SHP77 (cell line): ENCODE data around the gene AIFM2.
"Not testable (repeated sequence)": the region's sequence is repeated elsewhere in the genome, so short reads cannot be mapped to it uniquely, and the experiment has no call there.

ENCODE experiments used
- DNase-seq, 2 experiments: peaks; one replicate each; lab custom pipeline; 2025; lab: John Stamatoyannopoulos, UW

AIFM2 gene

DNA sequence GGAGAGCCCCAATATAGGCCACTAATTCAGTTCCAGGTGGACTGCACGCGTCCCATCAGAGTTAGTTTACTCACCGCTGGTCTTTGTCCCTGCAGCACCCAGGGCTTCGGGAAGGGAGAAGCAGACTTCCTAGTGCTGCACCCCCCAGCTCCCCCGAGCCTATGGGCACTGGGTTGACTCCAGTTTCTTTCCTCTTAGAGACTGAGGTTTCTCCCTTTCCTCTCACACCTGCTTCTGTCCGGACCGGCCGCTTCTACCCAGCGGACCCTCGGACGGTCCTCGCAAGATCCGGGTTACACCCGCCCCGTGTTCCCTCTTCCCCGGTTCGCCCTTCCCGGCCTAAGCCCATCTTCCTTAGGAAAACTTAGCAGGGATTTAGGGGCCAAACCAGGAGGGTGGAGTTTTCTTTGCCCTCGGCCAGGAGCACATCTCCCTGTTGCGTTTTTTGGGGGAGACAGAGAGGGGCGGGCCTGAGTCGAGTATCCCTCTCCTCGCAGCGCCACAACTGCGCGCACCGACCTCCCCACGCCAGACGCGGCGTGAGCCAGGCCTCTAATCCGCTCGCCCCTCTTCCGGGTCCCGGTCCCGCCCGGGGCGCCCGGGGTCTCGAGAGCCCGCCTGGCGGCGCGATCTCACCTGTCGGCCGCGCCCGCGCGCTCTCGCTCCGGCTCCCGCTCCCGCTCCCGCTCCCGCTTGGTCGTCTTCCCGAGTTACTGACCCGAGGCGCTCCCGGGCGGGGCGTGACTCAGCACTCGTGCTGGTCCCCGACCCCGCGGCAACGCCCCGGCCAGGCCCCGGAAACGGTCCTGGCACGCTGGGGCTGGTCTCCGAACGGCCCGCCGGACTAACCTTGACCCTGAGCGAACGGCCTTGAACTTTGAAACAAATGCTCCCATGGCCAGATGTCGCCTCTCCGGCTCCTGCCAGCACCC lies at the start of gene AIFM2:
AIFM2 (minus strand) TSS at position 728 of the 932 bp plus-strand sequence. CDS start 8,741 bp downstream, outside the sequence.
- DNase-seq, result peak; percentile 14 to 49

DNA sequence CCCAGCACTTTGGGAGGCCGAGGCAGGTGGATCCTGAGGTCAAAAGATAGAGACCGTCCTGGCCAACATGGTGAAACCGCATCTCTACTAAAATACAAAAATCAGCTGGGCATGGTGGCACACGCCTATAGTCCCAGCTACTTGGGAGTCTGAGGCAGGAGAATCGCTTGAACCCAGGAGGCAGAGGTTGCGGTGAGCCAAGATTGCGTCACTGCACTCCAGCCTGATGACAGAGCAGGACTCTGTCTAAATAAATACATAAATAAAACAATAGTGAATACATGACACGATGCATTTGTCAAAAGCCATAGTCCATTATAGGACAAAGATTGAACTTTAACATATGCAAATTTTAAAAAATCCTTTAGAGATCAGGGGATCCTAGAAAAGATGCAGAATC lies 46.6 kb upstream of the AIFM2 start:
- DNase-seq, result not testable (repeated sequence)

DNA sequence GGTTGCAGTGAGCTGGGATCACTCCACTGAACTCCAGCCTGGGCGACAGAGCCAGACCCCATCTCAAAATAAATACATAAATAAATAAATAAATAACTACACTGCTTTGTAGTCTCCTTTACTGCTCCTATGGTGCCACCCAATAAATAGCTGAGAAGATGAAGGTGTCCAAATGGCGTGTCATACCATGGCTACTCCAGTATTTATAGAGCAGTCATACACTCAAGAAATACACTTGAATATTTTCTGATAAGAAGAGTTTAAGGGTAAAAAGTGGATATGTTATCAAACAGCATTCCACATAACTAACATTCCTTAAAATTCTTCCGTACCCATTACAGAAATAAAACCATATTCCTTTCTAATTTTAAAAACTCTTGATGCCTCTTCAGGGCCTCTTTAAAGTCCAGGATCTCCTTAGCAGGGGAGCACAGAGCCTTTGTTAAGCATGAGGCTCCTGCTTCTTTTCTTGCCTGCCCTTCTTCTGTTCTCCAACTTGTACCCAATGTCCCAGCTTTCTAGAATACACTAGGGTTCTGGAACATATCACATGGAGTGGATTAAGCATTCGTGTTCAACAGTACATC lies 45.6 kb upstream of the AIFM2 start:
- DNase-seq, result no peak

DNA sequence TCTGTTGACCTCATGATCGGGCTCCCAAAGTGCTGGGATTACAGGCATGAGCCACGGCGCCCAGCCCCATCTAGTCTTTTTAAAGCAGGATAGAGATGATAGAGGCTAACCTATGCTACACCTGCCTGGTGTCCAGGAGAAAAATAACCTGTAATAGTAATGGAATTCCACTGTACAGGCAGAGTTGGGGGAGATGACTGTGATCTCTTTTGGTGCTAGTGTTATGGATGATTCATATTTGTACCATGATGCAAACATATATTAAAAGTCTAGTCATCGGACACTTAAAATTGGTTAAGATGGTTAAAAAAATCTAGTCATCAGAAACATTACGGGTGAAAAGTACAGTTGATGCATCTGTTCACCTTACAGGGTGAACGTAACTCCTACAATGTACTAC lies 43.8 kb upstream of the AIFM2 start:
- DNase-seq, result no peak

DNA sequence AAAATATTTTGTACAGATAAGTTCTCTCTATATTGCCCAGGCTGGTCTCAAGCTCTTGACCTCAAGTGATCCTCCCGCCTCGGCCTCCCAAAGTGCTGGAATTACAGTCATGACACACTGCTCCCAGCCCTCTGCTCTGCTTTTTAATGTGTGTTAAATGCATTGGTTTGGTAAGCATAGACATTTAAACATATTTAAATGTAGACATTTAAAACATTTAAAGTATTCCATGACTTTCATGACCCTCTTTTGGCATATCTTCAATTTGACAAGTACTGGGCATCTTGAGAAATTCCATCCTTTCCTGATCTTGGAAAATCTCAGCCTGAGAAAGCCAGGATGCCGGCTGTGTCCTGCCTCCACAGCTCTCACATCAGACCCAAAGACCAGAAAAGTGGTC lies 42.9 kb upstream of the AIFM2 start:
- DNase-seq, result no peak

DNA sequence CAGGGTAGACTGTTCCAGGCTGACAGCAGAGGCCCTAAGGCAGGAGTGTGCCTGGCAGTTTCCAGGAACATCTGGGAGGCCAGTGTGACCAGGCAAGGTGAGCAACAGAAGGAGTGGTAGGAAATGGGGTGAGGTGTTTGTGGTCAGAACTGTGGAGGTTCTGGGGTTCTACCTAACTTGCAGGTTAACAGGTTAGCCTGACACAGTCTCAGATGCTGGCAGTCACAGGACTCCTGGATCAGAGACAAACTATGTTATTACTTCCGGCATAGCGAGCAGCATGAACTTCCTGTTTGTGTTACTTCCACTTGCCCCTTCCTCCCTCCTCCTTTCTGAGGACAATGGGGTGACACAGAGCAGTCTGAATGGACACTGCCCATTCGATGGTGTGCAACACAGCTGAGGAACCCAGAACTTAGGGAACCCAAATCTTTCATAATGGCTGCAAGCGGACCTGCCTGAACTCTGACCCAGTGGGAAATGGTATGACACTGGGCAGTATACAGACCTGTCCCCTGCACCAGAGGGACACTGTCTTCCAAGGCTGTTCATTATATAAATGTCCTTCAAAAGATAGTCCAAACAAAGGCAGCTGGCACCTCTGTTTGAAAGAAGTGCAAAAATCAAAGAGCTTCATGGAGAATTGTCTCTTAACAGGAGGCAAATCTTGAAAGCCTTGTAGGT lies 41.6 kb upstream of the AIFM2 start:
- DNase-seq, result no peak

DNA sequence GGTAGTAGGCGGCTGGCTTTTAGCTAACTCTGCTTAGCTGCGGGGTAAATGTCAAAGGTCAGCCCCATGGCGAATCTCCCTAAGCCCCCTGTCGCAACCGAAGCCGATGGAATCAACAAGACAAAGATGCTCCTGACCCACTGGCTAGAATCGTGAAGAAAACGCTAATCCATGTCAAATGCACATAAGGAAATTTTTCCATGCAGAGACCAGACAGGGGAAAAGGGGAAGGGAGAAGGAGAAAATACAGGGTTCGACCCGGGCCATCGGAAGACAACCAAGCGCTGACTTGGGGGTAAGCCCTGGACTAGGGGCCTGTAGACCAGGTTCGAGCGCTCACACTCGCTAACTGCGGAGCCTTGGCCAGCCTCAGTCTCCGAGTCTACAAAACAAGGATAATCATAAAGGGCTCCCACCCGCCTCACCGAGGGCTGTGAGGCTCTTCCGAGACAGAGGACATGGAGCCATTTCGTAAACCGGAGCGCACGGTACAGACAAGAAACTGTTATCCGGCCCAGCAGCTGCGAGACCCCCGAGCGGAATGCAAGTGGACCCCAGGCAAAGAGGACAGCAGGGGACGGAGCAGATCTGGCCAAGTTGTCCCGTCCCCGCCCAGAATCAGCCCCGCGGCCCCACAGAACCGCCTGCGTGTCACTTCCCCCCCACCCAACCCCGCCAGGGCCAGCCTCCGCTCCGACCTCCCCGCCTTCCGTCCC lies 37.2 kb upstream of the AIFM2 start:
- DNase-seq, result no peak

DNA sequence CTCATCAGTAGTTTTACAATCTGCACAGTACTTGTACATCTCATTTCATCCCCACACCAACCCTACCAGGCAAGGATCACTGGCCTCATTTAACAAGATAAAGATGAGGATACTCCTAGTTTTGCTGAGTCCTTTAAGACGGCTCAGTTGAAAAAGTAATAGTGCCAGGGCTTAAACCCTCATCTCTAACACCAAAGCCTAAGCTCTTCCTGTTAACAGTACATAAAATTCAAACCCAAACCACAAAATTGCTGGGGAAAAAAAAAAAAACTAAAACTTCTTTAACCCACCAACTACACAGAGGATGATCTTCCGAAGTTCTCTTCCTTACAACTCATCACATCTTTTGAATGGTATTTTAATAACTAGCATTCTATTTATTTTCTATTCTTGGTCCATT lies 36.4 kb upstream of the AIFM2 start:
- no peak for DNase-seq

DNA sequence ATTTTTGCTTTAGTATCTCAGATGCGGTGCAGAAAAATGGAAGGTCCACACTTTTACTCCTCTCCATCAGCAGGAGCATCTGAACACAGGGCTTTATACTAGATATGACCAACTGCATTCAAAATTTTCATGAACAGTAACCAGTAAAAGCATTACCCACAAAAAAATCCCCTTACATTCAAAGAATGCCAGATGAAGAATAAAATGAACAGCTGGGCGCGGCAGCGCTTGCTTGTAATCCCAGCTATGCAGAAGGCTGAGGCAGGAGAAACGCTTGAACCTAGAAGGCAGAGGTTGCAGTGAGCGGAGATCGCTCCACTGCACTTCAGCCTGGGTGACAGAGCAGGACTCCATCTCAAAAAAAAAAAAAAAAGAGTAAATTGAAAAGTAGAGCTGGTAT lies 34.6 kb upstream of the AIFM2 start:
- no peak for DNase-seq

DNA sequence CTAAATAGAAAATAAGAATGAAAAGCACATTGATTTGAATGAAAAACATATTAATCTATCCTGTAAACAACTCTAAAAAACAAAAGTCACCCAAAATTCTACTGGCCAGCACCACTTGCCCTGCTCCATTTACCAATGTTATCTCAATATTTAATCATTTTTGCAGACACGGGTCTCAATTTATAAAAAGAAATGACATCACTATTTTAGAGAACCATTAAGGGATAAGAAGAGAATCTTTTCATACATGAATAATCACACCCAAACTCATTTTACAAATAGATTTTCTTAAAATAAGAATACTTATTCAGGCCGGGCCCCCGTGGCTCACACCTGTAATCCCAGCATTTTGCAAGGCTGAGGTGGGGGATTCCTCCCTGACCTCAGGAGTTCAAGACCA lies 33.8 kb upstream of the AIFM2 start:
- no peak for DNase-seq

DNA sequence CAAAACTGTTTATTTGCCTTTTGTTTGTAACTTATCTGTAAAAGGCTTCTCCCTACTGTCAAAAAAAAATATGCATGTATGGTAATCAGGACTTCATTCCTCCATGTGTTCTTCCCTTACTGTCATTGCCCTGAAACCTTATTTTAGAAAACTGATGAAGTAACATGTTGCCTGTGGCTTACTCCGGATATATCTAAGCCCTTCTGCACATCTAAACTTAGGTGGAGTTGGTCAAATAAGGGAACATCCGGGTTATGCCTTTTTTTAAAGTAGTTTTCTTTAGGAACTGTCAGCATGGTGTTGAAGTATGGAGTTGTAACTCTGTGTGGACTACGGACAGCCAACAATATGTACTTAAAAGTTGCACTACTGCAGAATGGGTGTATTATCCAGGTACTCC lies 31.5 kb upstream of the AIFM2 start:
- no peak for DNase-seq

DNA sequence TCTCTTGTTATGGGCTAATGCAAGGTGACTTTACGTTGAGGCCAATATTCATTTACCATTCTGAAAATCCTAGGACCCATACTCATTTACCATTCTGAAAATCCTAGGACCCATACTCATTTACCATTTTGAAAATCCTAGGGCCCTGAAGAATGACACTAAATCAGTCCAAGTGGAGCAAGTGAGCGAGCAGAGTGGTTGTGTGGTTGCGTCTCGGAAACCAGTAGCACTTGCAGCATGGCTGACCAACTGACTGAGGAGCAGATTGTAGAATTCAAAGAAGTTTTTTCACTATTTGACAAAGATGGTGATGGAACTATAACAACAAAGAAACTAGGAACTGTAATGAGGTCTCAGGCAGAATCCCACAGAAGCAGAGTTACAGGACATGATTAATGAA lies 30.8 kb upstream of the AIFM2 start:
- no peak for DNase-seq

DNA sequence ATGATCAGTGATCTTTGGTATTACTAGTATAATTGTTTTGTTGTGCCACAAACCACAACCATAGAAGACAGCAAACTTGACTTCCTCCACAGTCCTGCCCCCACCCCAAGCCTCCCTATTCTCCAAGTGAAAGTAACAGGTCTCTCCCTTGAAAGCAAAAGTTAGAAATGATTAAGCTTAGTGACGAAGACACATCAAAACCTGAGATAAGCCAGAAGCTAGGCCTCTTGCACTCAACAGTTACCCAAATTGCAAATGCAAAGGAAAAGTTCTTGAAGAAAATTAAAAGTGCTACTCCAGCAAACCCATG lies 30.2 kb upstream of the AIFM2 start:
- no peak for DNase-seq

DNA sequence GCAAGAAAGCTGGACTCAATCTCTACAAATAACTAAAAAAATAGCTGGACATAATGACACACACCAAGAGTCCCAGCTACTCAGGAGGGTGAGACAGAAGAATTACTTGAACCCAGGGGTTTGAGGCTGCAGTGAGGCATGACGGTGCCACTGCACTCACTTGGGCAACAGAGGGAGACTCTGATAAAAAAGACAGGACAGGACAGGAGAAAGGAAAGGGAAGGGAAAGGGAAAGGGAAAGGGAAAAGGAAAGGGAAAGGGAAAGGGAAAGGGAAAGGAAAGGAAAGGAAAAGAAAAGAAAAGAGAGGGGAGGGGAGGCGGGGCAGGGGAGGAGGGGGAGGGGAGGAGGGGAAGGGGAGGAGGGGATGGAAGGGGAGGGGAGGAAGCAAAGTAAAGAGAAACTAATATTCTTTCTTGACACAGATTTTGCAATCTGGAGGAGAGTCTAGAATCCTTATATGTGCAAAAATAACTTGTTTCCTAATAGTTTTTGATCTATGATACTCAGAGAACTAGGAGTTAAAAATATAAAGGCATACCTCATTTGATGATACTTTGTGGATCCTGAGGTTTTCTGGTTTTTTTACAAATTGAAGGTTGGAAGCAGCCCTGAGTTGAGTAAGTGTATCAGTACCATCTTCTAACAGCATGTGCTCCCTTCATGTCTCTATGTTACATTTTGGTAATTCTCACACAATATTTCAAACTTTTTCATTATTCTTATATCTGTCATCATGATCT lies 29.7 kb upstream of the AIFM2 start:
- DNase-seq, result no peak

DNA sequence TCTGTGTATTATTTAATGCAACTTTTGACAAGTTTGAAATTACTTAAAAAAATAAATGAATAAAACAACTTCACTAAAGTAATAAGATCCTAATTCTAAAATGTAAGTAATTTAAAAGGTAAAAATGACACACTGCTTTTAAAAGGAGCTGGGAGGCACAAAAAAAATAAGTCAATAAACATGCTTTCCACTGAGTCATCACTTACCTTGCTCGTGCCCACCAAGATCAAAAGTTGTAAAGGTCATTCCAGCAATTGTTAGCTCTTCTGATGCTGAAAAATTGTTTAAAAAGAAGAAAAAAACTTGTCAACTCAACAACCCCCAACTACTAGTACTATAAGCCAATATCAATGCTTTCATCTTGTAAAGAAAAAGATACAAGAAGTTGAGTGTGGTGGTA lies 28.2 kb upstream of the AIFM2 start:
- no peak for DNase-seq

DNA sequence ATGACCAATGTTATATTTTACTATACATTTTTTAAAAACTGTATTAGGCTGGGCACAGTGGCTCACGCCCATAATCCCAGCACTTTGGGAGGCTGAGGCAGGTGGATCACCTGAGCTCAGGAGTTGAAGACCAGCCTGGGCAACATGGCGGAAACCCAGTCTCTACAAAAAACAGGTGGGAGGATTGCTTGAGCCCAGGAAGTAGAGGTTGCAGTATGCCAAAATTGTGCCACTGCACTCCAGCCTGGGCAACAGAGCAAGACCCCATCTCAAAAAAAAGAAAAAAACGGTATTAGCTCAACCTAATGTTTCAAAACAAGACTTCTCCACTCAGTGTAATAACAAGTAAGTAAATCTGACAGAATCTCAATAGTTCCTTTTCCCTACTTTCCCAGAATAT lies 26.7 kb upstream of the AIFM2 start:
- DNase-seq, result not testable (repeated sequence)

DNA sequence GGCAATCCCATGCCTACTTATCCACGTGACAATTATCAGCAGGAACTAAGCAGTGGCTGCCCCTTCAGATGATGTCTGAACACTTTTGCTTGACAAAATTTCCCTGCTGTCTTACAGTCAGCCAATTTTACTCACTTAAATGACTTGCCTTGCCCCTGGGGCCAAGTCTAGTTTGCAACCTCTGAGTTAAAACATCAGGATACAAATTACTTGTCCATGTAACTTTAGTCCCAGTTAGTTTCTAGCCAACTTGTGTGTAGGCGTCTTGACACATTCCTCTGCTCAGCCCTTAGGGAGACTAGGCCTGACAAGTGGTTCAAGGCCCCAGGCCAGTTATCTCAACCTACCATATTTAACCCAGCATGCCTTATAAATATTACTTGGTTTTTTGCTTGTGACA lies 25.5 kb upstream of the AIFM2 start:
- DNase-seq, result no peak

DNA sequence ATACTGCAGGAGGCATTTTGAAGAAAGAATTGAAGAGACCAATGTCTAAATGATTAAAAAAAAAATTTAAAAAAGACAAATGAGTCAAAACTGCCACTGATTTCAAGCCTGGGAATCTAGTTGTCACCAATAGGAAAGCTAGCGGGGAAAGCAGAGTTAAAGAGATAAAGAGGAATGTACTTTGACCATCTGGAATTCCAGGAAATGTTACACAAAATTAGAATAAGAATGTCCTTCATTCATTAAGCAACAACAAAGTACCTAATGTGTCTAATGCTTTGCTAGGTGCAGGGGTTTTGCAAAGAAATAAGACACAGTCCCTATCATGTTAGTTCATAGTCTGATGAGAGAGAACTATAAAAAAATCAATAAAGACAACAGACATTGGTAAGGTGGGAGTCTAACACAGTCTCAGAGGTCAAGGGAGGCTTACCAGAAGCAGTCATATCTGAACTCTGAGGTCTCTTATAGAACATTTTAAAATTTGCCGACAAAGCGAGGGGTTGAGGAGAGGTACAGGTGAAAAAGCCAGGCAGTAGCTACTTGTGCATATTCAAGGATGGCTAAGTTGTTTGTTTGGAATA lies 22.7 kb upstream of the AIFM2 start:
- DNase-seq, result no peak

DNA sequence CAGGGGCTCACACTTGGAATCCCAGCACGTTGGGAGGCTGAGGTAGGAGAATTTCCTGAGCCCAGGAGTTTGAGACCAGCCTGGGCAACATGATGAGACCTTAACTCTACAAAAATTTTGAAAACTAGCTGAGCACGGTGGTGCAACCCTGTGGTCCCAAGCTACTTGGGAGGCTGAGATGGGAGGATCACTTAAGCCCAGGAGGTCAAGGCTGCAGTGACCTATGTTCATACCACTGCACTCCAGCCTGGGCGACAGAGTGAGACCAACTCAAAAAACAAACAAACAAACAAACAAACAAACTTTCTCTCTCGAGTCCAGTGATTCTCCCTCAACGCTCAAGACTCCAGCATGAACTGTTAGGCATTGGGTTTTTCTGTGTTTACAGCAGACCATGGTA lies 15.9 kb upstream of the AIFM2 start:
- no peak for DNase-seq

DNA sequence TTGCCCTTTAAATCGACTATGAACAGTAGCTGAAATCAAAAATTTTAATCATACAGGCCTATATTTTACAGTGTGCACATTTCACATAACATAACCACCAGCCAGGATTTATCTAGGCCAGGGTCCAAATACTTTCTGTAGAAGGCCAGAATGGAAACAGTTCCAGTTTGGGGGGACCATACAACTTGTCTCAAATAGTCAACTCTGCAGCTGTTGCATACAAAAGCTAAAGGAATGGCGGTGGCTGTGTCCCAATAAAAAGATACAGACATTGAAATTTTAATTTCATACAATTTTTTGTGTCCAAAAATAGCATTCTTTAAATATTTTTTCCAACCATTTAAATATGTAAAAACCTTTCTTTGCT lies 14.6 kb upstream of the AIFM2 start:
- no peak for DNase-seq

DNA sequence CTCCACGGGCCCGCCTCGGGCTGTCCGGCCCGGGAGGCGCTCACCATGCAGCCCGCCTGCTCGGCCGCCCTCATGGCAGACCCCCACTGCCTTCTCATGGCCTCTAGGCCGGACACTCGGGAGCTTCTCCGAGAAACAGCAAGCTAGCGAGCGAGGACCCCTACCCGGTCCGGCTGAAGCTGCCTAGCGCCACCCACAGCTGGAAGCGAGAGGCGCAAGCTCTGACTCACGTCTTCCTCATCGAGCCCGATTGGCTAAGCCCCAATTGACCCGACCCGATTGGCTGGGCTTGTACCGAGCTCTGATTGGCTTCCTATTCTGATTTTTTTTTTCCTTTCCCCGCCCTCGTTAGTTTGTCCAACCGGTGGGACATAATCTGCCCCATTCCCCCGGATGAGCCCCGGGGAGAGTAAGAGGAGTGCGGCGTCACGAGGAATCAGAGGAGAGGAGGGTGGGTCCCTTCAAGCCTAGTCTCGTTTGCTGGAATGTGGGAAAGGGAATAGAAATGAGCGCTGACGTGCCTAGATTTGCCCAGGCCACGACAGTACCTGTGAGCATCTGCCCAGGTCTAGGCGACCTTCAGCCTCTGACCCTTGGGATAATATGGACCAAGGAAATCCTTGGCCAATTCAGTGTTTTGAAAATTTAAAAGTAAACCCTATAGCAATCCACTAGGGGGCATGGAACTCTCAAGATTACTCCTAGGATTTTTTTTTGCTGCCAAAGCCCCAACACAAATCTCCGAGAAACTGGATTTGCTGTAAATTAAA lies 14.0 kb upstream of the AIFM2 start, which contains the start of gene TYSND1:
TYSND1 (minus strand) TSS at position 212 of the 770 bp plus-strand sequence; CDS start at position 98, 114 bp downstream.
- peak; percentile 85 to 88 for DNase-seq
